PC-9 (cell line): ENCODE results near the gene SIAH3.

Experiments used
- EZH2 ChIP-seq: fragments of 200-600 bp; sonication (generic); IDR thresholded peaks from 2 replicates; pipeline ENCODE4 v1.8.0; 2017; ENCODE audit warnings: antibody characterized with exemption, low read depth
- TF ChIP-seq, protein P1 (sequence below): fragments of 200-600 bp; sonication (generic); conservative IDR thresholded peaks from 2 replicates; pipeline ENCODE4 v1.6.1; 2017; ENCODE audit warnings: mixed run types, antibody characterized with exemption, mild to moderate bottlenecking, moderate library complexity

DNA sequence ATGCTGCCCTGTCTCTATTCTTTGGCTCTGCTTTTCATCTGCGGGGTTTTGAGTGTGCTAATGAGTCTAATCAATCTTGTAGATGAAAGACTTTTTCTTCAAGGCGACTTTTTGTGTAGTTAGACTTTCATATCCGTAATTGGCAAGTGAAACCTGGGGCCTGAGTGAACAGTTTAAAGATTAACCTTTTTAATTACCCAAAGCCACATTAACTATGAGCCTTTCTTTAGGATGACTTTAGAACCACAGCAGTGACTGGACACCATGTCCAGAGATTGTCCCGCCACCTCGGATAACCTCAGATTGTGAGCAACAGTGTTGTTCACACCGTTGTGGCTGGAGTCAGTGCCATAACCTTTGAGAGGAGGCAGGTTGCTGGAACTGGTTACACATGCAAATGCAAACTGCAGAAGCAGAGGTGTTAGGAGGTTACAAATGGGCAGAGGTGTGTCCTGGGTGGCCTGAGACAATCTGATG is 58.7 kb downstream of the SIAH3 start:
- TF ChIP-seq, protein P1, sequence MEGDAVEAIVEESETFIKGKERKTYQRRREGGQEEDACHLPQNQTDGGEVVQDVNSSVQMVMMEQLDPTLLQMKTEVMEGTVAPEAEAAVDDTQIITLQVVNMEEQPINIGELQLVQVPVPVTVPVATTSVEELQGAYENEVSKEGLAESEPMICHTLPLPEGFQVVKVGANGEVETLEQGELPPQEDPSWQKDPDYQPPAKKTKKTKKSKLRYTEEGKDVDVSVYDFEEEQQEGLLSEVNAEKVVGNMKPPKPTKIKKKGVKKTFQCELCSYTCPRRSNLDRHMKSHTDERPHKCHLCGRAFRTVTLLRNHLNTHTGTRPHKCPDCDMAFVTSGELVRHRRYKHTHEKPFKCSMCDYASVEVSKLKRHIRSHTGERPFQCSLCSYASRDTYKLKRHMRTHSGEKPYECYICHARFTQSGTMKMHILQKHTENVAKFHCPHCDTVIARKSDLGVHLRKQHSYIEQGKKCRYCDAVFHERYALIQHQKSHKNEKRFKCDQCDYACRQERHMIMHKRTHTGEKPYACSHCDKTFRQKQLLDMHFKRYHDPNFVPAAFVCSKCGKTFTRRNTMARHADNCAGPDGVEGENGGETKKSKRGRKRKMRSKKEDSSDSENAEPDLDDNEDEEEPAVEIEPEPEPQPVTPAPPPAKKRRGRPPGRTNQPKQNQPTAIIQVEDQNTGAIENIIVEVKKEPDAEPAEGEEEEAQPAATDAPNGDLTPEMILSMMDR, result no peak
- TF ChIP-seq EZH2, result no peak
